ENCODE measurements around the gene MYPN.

MYPN gene

DNA sequence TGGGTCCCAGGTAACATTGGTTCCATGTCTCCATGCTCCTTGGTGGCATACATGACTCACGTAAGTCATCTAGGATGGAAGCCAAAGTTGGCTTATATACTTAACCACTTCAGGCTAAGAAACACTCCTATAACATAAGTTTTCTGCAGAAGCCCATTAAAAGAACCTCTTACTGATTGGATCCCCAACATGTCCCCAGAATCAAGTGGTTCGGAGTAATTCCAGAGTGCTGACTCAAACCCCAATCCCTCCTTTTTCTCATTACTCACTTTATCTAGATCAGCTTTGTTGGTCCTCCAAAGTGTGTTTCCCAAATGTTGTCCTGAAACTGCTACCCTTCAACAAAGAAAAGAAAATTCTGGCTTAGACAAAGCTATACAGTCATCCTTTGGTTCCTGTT, 132.8 kb downstream of the MYPN start:
- TF ChIP-seq TAF1 (IDR thresholded peaks at IDR 0.05; ENCODE audit: borderline replicate concordance, insufficient read depth, low read length) (no peak), FOXP2 (optimal IDR thresholded peaks at IDR 0.05; ENCODE audit: borderline replicate concordance, extremely low read depth, extremely low read length, insufficient read depth) (no peak), SIN3A (IDR thresholded peaks at IDR 0.05; ENCODE audit: borderline replicate concordance, insufficient read depth, low read length) (no peak), POLR2AphosphoS5 (IDR thresholded peaks at IDR 0.05; ENCODE audit: low read depth, low read length) (no peak)
- TF ChIP-seq, protein P1, sequence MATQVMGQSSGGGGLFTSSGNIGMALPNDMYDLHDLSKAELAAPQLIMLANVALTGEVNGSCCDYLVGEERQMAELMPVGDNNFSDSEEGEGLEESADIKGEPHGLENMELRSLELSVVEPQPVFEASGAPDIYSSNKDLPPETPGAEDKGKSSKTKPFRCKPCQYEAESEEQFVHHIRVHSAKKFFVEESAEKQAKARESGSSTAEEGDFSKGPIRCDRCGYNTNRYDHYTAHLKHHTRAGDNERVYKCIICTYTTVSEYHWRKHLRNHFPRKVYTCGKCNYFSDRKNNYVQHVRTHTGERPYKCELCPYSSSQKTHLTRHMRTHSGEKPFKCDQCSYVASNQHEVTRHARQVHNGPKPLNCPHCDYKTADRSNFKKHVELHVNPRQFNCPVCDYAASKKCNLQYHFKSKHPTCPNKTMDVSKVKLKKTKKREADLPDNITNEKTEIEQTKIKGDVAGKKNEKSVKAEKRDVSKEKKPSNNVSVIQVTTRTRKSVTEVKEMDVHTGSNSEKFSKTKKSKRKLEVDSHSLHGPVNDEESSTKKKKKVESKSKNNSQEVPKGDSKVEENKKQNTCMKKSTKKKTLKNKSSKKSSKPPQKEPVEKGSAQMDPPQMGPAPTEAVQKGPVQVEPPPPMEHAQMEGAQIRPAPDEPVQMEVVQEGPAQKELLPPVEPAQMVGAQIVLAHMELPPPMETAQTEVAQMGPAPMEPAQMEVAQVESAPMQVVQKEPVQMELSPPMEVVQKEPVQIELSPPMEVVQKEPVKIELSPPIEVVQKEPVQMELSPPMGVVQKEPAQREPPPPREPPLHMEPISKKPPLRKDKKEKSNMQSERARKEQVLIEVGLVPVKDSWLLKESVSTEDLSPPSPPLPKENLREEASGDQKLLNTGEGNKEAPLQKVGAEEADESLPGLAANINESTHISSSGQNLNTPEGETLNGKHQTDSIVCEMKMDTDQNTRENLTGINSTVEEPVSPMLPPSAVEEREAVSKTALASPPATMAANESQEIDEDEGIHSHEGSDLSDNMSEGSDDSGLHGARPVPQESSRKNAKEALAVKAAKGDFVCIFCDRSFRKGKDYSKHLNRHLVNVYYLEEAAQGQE (IDR thresholded peaks at IDR 0.05; ENCODE audit: insufficient read depth in 1 of 2, low read depth in 2 of 2, low read length in 2 of 2): no peak

DNA sequence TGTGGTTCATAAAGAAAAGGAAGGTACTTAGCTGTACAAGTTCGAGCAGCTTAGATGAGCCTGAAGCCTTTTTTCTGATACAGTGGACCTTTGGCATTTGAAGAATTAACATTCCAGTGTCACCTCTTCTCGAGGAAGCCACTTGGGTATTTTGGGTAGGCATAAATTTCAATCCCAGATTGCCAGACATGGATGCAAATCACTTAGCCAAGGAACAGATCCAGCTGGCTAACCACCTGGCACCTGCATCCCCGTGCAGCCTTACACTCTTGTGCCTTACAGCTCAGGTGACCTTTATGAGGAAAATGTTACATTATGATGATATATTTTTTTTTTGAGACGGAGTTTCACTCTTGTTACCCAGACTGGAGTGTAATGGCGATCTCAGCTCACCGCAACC, 138.6 kb downstream of the MYPN start:
- TF ChIP-seq SIN3A (IDR thresholded peaks at IDR 0.05; ENCODE audit: borderline replicate concordance, insufficient read depth, low read length): no peak
- TF ChIP-seq, protein P1 (IDR thresholded peaks at IDR 0.05; ENCODE audit: insufficient read depth in 1 of 2, low read depth in 2 of 2, low read length in 2 of 2): no peak
- TF ChIP-seq POLR2AphosphoS5 (IDR thresholded peaks at IDR 0.05; ENCODE audit: low read depth, low read length): no peak
- TF ChIP-seq TAF1 (IDR thresholded peaks at IDR 0.05; ENCODE audit: borderline replicate concordance, insufficient read depth, low read length): no peak
- no peak for TF ChIP-seq FOXP2 (optimal IDR thresholded peaks at IDR 0.05; ENCODE audit: borderline replicate concordance, extremely low read depth, extremely low read length, insufficient read depth)

DNA sequence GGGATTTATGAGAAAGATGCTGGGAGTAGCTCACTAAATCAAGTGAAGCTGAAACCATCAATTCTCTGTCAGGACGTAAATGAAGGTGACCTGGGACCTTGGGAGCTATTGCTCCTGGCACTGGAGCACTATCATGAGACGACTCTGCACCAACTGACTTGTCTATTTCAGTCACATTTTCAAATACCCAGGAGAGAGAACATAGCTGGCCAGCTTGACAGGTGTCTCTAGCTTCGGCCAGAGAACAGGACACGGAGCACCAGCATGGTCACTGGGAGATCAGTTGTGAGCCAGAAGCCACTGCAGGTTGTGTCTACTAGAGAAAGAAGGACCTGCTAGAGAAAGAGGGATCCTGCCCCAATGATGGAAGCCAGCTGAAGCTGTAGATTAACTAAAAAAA, 140.0 kb downstream of the MYPN start:
- TF ChIP-seq FOXP2 (optimal IDR thresholded peaks at IDR 0.05; ENCODE audit: borderline replicate concordance, extremely low read depth, extremely low read length, insufficient read depth) (no peak), TAF1 (IDR thresholded peaks at IDR 0.05; ENCODE audit: borderline replicate concordance, insufficient read depth, low read length) (no peak), SIN3A (IDR thresholded peaks at IDR 0.05; ENCODE audit: borderline replicate concordance, insufficient read depth, low read length) (no peak), POLR2AphosphoS5 (IDR thresholded peaks at IDR 0.05; ENCODE audit: low read depth, low read length) (no peak)
- TF ChIP-seq, protein P1 (IDR thresholded peaks at IDR 0.05; ENCODE audit: insufficient read depth in 1 of 2, low read depth in 2 of 2, low read length in 2 of 2): no peak

DNA sequence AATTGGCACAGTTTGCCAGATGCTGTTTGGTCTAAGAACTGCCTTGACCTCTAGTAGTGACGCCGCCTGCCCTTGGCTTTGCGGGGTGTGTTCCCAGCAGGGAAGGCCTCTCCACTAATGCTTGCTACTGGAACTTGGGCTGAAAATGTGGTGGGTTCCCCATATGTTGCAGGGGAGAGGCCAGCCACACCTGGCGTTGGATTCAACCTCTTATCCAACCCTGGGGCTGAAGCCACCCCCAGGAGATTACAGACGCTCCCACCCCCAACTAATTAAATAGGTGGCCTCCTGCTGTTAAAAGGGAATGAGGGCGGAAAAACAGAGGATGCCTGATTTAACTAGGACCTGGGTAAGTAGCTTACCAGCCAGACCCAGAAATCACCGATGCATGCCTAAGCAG, 141.9 kb downstream of the MYPN start:
- TF ChIP-seq FOXP2 (optimal IDR thresholded peaks at IDR 0.05; ENCODE audit: borderline replicate concordance, extremely low read depth, extremely low read length, insufficient read depth) (no peak), SIN3A (IDR thresholded peaks at IDR 0.05; ENCODE audit: borderline replicate concordance, insufficient read depth, low read length) (no peak), POLR2AphosphoS5 (IDR thresholded peaks at IDR 0.05; ENCODE audit: low read depth, low read length) (no peak), TAF1 (IDR thresholded peaks at IDR 0.05; ENCODE audit: borderline replicate concordance, insufficient read depth, low read length) (no peak)
- TF ChIP-seq, protein P1 (IDR thresholded peaks at IDR 0.05; ENCODE audit: insufficient read depth in 1 of 2, low read depth in 2 of 2, low read length in 2 of 2): no peak
